A549 treated with CORT108297 at 1 μM for 4 hours (cell line): ENCODE data around the gene CYP2F1. TPM values are rescaled to one million over a fixed set of nuclear protein-coding genes. Genes with fewer than 3 reads are reported as not detected.

Experiments
- total RNA-seq: library from RNA; stranded (reverse); fragments of 200-300 nt; extraction: Qiagen RNA extraction; gene quantifications from 5 replicates; pipeline ENCODE4 v1.2.3, GENCODE V29; 2022

The CYP2F1 gene
- not detected in 5 replicates for total RNA-seq

GRCh38 chr19:41114132-41114531 is at the start of gene CYP2F1:
Gene CYP2F1, plus strand, starts transcription at chr19:41114432. Its CDS starts 1,757 bp downstream, at chr19:41116189.

GRCh38 chr19:41088151-41088550 is 26.1 kb upstream of the CYP2F1 start, which contains the start of gene CYP2A13:
Gene CYP2A13, plus strand, starts transcription at chr19:41088451. Its CDS starts 21 bp downstream, at chr19:41088472.

Other genes starting within 250 kb of the CYP2F1 start
- not detected in 5 replicates for gene CYP2A7, start 232.2 kb upstream of the CYP2F1 start, total RNA-seq
- gene CYP2B6, start 123.2 kb upstream of the CYP2F1 start, total RNA-seq: 0.05 to 0.08 TPM in 2 of 5 replicates, not detected in the others
- not detected in 5 replicates for gene CYP2A13, start 26.0 kb upstream of the CYP2F1 start, total RNA-seq
- 21.2 to 28.5 TPM (median 26.9 TPM) in 5 replicates for gene CYP2S1, start 78.8 kb downstream of the CYP2F1 start, total RNA-seq
- 127 to 146 TPM (median 136 TPM) in 5 replicates for gene AXL, start 104.8 kb downstream of the CYP2F1 start, total RNA-seq
- gene HNRNPUL1, start 149.9 kb downstream of the CYP2F1 start, total RNA-seq: 284 to 314 TPM (median 312 TPM) in 5 replicates
- 34.0 to 47.5 TPM (median 42.6 TPM) in 5 replicates for gene CCDC97, start 195.7 kb downstream of the CYP2F1 start, total RNA-seq
- 126 to 159 TPM (median 154 TPM) in 5 replicates for gene TGFB1, start 239.5 kb downstream of the CYP2F1 start, total RNA-seq
- 25.1 to 33.2 TPM (median 32.2 TPM) in 5 replicates for gene B9D2, start 249.7 kb downstream of the CYP2F1 start, total RNA-seq